Activated T-cell treated with anti-CD3 and anti-CD28 coated beads for 48 hours (primary cell): ENCODE measurements around the gene PRR14L.
"Not testable (repeated sequence)": the region's sequence is repeated elsewhere in the genome, so short reads cannot be mapped to it uniquely, and the experiment has no call there.

Experiments
- DNase-seq: peaks from one replicate; pipeline ENCODE4 v3.0.0-alpha.2; 2020; ENCODE audit warnings: low read depth

The PRR14L gene

DNA sequence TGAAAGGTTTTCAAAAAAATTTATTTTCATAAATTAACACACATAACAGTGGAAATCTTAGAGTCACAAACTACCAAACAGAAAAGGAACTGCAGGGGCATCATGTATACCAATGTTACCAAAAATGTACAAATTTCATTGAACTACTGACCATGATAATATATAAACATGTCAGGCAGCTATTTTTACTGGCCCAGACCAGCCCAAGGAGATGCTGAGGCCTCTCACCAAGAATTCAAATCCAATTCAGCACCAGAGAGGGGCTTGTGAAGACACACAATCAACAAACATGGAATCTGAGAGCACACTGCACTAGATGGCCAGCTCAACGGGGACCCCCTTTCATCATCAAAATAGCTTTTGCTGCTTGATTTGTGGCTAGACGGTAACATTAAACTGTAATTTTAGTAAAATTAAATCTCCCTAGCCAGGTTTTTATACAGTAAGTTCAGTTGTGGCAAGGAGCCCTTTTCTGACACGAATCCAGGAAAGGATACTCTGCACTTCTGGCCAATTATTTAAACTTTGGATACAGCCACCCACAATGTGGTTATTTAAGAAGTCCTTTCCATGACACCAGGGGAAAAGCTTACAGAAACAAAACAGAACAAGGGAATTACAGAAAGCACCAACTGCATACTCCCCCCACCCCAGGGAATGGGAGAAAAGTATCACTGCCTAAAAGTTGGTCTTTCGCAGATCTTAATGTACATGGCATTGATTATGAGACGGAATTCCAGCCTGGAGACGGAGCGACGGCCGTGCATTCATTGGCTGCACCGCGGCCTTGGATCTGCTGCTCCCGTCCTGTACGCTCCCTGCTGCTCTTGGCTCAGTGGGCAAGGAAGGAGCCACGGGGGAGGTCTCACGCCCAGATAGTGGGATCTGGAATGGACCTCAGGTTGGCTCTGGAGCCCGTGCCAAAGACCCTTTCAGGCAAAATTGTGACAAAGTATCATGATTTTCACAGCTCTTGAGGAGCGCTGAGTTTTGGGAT, 68.3 kb downstream of the PRR14L start:
- no peak for DNase-seq

DNA sequence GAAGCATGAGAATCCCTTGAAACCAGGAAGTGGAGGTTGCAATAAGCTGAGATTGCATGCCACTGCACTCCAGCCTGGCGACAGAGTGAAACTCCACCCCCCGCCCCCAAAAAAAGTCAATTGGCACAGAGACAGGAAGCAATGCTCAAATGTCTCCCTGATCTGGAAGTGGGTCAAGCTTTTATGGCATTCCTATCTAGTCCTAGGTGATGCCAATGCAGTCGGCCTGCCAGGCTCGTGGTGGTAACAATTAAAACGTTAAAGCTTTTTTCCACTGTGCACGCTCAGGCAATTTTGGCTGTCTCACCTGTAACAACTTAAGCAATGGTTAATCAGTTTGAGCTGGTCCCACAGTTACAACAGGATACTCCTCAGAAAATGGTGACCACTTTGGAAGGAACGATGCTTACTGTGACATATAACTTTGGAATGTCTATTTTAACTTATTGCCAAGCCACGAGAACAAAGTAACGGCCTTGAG, 69.0 kb downstream of the PRR14L start:
- DNase-seq, result no peak

DNA sequence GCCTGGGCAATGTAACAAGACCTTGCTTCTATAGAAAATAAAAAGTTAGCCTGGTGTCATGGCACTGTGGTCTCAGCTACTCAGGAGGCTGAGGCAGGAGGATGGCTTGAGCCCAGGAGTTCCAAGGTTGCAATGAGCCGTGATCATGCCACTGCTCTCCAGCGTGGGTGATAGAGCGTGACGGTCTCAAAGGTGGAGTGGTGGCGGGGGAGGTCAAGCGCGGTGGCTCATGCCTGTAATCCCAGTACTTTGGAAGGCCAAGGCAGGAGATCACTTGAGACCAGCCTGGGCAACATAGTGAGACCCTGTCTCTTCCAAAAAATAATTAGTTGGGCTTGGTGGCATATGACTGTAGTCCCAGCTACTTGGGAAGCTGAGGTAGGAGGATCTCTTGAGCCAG, 71.2 kb downstream of the PRR14L start:
- DNase-seq, result no peak

DNA sequence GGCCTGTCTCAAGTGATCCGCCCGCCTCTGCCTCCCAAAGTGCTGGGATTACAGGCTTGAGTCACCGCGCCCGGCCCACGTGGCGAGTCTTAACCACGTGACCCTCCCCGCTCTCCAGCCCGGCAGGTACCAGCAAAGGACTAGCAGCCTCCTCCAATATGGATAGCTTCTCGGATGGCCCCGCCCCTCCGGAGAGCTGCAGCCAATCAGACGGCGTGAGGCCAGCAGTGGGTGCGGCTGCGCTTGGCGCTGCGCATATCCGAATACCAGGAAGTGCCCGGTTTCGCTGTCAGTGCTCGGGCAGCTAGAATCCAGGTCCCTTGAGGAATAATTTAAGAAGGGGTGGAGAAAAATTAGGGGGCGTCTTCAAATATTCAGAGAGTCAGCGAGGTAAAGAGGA, 73.2 kb downstream of the PRR14L start:
- peak; percentile 90 for DNase-seq

DNA sequence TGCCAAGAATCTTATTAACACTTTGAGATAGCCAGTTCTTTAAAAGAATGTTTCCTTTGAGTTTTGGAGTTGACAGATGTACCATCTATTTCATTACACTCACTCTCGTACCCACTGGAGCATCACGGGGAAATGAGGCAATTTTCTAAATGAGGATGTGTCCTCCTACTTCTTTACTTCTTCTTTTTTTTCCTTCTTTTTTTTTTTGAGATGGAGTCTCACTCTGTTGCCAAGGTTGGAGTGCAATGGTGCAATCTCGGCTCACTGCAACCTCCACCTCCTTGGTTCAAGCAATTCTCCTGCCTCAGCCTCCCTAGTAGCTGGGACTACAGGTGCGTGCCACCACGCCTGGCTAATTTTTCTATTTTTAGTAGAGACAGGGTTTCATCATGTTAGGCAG, 75.7 kb downstream of the PRR14L start:
- DNase-seq, result not testable (repeated sequence)

DNA sequence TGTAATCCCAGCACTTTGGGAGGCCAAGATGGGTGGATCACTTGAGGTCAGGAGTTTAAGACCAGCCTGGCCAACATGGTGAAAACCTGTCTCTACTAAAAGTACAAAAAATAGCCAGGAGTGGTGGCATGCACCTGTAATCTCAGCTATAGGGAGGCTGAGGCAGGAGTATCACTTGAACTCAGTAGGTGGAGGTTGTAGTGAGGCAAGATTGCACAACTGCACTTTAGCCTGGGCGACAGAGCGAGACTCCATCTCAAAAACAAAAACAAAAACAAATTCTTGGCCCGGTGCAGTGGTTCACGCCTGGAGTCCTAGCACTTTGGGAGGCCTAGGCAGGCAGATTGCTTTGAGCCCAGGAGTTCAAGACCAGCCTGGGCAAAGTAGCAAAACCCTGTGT, 81.1 kb downstream of the PRR14L start:
- DNase-seq, result not testable (repeated sequence)

DNA sequence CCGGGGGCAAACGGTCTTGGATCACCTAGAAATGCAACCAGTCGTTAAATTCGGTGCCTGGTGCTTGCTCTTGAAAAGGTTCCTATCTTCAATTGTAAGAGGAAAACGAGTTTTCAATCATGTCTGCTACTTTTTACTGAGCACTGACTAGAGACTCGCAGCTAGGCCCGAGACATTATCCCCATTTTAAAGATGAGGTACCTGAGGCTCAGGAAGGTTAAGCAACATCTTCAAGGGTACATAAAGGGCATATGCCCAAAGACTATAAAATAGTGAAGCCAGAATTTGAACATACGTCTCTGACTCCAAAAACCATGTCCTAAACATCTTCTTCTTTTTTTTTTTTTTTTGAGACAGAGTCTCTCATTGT, 87.3 kb downstream of the PRR14L start:
- no peak for DNase-seq

DNA sequence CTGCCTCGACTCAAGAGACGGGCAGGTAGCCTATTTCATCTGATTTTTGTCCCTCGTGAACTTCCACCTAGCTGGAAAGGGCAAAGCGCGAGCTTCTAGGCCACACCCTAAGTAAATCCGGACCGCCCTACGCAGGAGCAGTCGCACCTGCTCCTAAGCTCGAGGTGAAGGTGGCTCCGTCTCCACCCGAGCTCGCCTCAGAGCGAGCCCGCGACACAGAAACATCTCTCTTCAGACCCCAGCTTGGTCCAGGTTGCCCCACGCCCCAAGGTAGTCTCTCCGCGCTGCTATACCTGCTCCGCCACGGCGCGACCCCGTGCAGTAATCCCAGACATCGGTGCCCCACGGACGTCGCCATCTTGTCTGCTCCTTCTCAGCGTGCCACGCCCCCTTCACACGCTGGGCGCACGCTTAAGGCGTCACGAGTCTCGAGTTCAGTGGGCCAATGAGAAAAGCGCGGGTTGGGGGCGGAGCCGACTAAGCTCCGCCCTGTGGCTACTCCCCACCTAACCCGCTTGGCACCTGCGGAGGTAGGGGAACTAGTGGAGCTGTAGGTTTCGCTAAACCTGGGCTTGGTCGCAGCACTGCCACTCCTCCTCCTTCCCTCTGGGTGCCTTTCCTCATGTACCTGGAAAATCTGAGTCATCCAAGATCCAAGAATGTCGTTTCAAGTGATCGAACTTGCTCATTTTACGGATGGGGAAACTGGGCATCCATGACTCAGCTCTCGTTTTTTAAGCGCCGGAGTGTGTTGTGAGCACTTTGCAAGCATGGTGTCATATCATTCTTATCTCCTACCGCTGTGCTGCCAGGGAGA, 87.9 kb downstream of the PRR14L start, which contains the start of gene PISD:
PISD (minus strand) TSS at position 365 of the 817 bp plus-strand sequence; CDS start at position 358, 7 bp downstream.
- peak; percentile 95 for DNase-seq

DNA sequence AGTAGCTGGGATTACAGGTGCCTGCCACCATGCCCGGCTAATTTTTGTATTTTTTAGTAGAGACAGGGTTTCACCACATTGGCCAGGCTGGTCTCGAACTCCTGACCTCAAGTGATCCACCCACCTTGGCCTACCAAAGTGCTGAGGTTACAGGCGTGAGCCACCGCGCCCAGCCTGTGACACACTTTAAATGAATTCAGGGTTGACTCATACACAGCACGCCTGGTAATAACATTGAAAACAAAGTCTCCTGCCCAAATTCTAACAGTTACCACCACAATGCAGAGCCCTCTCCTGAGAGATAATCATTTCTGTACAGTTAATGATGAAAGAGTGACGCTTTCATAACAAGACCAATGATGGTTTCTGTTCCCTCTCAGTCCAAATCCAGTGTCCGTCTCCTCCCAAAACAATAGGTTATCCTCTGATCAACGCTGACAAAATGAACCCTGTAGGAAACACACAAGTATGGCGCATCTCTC, 89.0 kb downstream of the PRR14L start:
- DNase-seq, result peak; percentile 54

DNA sequence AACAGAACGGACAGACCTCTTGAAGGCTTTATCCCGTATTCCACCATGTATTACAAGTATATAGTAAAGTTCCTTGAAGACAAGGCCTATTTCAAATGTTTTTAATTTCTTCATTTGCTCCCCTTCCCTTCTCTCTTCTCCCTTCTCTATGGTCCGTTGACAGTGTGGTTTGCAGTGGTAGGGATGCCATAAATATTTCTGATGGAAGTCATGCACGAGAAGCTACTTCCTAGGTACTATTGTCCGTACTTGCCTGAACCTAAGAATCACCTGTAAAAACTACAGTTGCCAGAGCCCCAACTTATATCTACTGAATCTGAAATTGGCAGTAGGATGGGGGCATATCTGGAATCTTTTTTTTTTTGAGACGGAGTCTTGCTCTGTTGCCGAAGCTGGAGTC, 90.7 kb downstream of the PRR14L start:
- DNase-seq, result no peak

DNA sequence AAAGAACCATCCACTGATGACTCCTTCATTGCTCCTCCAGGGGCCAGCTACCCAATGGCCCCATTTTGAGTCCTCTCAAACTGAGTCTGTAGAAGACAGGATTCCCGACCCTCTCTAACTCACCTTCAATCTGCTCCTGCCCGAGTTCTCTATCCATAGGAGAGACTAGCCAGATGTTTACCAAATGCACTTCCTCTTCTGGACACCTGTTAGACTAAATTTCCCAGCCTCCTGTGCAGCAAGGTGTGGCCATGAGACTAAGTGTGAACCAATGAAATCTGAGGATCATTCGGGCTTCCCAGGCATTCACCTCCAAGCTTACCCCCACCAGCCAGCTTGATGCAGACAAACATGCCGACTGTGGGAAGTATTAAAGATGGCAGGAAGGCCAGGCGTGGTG, 95.5 kb downstream of the PRR14L start:
- no peak for DNase-seq

DNA sequence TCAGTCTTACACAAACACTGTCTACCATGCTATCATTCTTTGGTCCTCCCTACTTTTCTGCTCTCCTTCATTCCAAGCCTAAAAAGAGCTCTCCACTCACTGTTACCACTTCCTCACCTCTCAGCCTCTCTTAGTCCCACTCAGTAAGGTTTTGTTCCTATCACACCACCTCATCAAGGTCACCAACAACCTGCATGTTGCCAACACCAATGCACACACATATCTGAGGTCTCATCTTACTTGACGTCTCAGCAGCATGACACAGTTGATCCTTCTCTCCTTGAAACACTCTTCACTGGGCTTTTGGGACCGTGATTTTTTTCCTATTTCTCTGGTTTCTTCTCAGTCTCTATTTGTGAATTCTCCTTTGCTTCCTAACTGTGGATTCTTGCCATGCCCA, 96.0 kb downstream of the PRR14L start:
- no peak for DNase-seq

DNA sequence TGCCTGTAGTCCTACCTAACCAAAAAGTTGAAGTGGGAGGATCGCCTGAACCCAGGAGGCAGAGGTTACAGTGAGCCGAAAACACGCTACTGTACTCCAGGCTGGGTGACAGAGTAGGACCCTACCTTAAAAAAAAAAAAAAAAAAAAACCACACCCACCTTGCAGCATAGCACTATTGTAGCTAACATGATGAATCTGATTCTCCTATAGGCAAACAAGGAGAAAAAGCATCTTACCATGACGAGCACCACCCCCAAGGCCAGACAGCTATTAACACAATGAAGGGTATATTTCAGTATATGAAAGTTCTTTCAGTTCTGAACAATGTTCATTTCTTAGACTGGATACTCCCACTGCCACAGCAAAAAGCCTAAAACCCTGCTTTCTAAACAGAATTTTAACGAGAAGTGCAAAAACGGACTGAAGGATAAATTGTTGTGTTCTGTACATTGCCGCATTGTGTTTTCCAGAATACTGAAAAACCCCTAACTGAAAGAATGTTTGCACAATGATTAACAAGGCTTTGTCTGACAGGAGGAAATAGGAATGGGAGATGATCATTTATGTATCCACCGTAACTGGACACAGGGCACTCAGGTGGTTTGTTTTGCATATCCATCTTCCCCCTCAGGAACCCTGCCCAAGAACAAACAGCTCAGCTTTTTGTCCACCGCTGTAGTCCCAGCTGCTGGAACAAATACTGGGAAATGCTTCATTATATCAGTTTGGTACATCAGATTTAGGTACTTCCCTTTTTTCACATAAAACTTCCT, 96.8 kb downstream of the PRR14L start:
- no peak for DNase-seq

DNA sequence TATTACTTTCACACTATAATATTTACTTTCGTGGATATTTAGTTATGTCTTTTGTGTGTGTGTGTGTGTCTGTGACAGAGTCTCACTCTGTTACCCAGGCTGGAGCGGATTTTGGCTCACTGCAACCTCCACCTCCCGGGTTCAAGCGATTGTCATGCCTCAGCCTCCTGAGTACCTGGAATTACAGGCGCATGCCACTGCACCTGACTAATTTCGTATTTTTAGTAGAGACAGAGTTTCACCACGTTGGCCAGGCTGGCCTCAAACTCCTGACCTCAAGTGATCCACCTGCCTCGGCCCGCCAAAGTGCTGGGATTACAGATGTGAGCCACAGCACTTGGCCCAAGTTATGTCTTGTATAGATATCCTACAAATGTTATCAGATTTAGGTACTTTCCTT, 97.8 kb downstream of the PRR14L start:
- DNase-seq, result no peak

DNA sequence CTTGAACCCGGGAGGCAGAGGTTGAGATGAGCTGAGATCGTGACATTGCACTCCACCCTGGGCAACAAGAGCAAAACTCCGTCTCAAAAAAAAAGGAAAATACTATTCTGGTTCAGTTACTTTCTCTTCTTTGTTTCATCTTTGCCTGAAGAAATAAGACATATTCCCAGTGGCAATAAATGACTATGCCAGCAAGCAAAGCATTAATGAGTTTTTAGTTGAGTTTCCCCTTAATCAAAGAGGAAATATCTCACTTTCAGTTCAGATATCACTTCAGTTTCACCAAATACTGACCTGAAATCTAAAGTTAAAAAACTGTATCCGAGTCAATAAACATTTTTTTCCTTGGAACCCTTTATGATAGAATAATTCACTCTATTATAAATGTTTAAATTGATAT, 98.3 kb downstream of the PRR14L start:
- no peak for DNase-seq

DNA sequence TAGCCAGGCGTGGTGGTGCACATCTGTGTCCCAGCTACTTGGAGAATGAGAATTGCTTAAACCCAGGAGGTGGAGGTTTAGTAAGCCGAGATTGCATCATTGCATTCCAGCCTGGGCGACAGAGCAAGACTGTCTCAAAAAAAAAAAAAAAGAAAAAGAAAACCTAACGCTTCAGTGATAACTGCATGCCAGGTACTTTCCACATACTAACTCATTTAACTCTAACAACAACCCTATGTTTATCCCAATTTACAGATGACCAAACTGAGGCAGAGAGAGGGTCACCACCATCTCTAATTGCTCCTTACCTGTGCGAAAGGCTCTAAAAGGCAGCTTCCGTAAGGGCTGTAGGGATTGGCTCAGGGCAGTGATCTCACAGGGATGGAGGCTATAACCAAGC, 99.5 kb downstream of the PRR14L start:
- no peak for DNase-seq

DNA sequence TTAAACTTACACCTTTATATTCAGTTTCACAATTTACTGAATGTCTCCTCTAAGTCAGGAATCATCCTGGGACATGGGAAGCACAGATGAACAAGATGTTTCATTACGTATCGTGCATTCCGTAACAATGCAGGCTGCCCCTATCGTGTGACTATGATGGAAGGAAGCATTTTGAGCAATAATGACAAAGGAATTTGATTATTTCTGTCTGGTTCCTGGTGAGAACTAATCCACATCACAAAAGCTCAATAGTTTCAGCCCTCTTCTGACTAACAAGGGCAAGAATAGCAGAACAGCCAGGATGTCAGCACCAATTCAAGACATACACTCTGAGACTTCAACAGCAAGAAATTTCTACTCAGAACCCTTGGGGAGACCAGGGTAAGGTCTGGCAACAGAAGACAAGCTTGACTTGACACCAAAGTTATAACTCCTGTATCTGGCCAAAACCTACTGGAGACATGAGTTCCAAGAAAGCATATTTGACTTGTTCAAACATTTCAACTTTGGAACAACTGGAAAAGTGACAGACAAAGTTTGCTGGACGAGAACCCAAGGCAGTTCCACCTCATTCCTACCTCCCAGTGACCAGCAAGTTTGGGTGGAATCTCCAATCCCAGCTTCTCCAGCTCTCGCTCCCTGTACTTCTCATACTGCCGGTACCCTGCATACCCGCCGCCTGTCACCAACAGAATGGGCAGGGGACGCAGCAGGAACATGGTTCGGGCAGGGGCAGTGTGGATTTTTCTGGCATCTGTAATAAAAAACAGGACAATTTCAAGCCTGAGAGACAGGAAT, 102.2 kb downstream of the PRR14L start:
- DNase-seq, result no peak

DNA sequence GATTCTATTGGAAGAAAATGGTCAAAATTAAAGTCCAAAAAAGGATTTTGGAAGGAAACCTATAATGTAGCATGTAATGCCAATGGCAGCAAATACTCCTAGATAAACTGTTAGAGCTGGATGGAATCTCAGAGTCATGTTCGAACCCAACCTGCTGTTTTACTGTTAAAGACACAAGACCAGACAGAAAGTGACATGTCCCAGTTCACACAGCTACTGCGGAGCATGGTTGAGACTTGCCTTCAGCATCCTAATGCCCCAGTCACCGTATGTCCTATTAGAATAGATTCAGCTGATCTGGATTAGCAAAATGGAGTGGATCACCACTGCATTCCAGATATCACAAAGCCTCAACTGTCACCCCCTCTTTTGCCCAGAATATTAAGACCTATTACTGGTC, 102.9 kb downstream of the PRR14L start:
- no peak for DNase-seq

DNA sequence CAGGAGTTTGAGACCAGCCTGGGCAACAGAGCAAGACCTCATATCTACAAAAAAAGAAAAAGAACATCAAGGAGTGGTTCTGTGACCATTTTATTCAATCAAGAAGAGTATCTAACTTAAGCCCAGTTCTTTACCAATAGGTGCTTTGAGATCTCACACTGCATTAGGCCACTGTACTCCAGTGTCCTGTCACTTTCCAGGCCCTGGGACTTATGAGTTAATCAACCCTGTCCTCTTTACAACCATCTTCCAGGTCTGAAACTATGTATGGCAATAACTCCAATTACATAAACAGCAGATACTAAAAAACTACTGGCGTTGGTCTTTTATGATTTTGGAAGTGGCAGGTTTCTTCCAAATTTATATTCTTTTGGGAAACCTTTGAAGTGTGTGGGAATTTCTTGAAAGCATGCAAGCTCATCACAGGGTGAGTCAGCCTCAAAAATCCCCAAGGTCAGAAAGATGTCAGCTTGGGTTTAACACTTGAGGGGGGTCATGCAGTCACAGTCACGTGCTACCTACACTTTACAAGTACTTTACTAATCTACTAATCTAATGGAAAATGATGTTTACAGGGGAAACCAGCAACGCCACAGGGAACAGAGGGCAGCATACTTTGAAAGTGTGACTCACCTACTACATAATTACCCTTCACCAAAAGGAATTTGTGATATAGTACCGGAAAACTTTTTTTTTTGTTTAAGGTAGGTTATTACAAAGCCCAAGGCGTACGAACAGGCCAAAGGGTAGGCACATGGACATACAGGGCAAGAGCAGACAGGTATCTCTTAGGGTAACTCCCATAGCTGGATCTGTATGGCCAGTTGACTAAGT, 103.5 kb downstream of the PRR14L start:
- no peak for DNase-seq

DNA sequence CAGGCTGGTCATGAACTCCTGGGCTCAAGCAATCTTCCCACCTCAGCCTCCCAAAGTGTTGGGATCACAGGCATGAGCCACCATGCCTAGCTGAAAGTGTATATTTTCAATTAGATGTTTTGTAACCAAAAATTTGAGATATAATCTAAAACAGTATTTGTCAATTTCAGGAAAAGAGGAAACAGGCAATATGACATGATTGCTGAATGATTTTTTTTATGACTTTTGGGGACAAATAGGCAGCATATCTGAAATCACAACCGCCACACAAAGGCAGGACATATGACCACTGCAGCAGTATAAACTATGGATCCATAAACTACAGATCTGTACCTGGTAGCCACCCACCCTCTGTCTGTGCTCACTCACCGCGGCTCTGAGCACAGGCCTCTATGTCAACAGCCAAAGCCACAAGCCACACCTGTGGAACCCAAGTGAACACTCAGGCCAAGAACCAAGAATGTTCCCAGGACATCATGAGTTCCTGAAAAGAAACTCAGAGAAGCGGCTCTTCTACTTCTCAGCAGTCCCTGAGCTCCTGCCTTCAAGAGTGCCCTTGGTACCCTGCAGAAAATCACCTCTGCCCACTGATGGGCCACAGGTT, 110.4 kb downstream of the PRR14L start:
- DNase-seq, result no peak
